ENCODE results near the gene DPH6.

Gene DPH6

GRCh38 chr15:35546511-35547381 lies 781 bp upstream of the DPH6 start:
- Histone ChIP-seq H3K4me3 (peak overlapping the region; percentile 47 to 72 (median 60)), H3K27ac (peak overlapping the region in 20 of 21 experiments; percentile 96 to 100 (median 99))

- H3K4me3 ChIP-seq, result peak overlapping the region; percentile 47 to 72 (median 60)
- peak overlapping the region; percentile 94 to 100 (median 99) for H3K27ac ChIP-seq
Measured at GRCh38 chr15:35545316-35545823, 595 bp downstream of the DPH6 start.

- Histone ChIP-seq H3K27ac (peak overlapping the region in 2 of 21 experiments; percentile 5 to 36), H3K4me3 (no peak overlapping the region)
Measured at GRCh38 chr15:35540885-35541284, 5.1 kb downstream of the DPH6 start.

GRCh38 chr15:35540021-35540420 lies 5.9 kb downstream of the DPH6 start:
- peak overlapping the region in 2 of 21 experiments; percentile 26 to 36 for H3K27ac ChIP-seq
- H3K4me3 ChIP-seq, result no peak overlapping the region

- no peak overlapping the region for H3K27ac ChIP-seq
- H3K4me3 ChIP-seq, result no peak overlapping the region
Measured at GRCh38 chr15:35535365-35535916, 10.5 kb downstream of the DPH6 start.

GRCh38 chr15:35533130-35534110 lies 12.5 kb downstream of the DPH6 start:
- Histone ChIP-seq H3K4me3 (no peak overlapping the region), H3K27ac (no peak overlapping the region)

GRCh38 chr15:35530698-35531097 lies 15.3 kb downstream of the DPH6 start:
- H3K4me3 ChIP-seq, result no peak overlapping the region

GRCh38 chr15:35529784-35530183 lies 16.2 kb downstream of the DPH6 start:
- Histone ChIP-seq H3K4me3 (no peak overlapping the region), H3K27ac (no peak overlapping the region)

More at GRCh38 chr15:35530698-35531097, 15.3 kb downstream of the DPH6 start:
- H3K27ac ChIP-seq, result no peak overlapping the region

GRCh38 chr15:35522061-35522460 lies 23.9 kb downstream of the DPH6 start:
- Histone ChIP-seq H3K27ac (no peak overlapping the region), H3K4me3 (no peak overlapping the region)

GRCh38 chr15:35519541-35520149 lies 26.3 kb downstream of the DPH6 start:
- H3K4me3 ChIP-seq, result no peak overlapping the region
- H3K27ac ChIP-seq, result no peak overlapping the region

- H3K27ac ChIP-seq, result no peak overlapping the region
- H3K4me3 ChIP-seq, result no peak overlapping the region
Measured at GRCh38 chr15:35519052-35519451, 26.9 kb downstream of the DPH6 start.

GRCh38 chr15:35514759-35515158 lies 31.2 kb downstream of the DPH6 start:
- Histone ChIP-seq H3K4me3 (no peak overlapping the region), H3K27ac (peak overlapping the region in 2 of 21 experiments; percentile 3 to 42)

- Histone ChIP-seq H3K4me3 (no peak overlapping the region), H3K27ac (peak overlapping the region in 1 of 21 experiments; percentile 20)
Measured at GRCh38 chr15:35507932-35508638, 37.9 kb downstream of the DPH6 start.

- H3K4me3 ChIP-seq, result no peak overlapping the region
- no peak overlapping the region for H3K27ac ChIP-seq
Measured at GRCh38 chr15:35506272-35506870, 39.6 kb downstream of the DPH6 start.

- no peak overlapping the region for H3K27ac ChIP-seq
- no peak overlapping the region for H3K4me3 ChIP-seq
Measured at GRCh38 chr15:35505809-35506208, 40.2 kb downstream of the DPH6 start.

GRCh38 chr15:35505141-35505540 lies 40.8 kb downstream of the DPH6 start:
- H3K27ac ChIP-seq, result no peak overlapping the region
- no peak overlapping the region for H3K4me3 ChIP-seq

- H3K4me3 ChIP-seq, result no peak overlapping the region
- H3K27ac ChIP-seq, result no peak overlapping the region
Measured at GRCh38 chr15:35499723-35500122, 46.2 kb downstream of the DPH6 start.

- Histone ChIP-seq H3K4me3 (no peak overlapping the region), H3K27ac (no peak overlapping the region)
Measured at GRCh38 chr15:35496585-35496984, 49.4 kb downstream of the DPH6 start.
